Cardiac muscle cell (in vitro differentiated cells and primary cell): ENCODE data around the gene SCN3B. TPM values are rescaled to one million over a fixed set of nuclear protein-coding genes. Genes with fewer than 3 reads are reported as not detected.

Experiments used
- DNase-seq, 2 donors: peaks; one replicate each; pipeline versions ENCODE4 v3.0.0 to v3.0.0-alpha.2; 2010 to 2017; ENCODE audit warnings: low read depth in 1 of 2, low spot score in 1 of 2
- H3K27ac ChIP-seq: fragments of 200-600 bp; sonication (generic); 2 replicates; pipeline ENCODE4 v1.5.1; 2016
- H3K27me3 ChIP-seq: fragments of 200-600 bp; sonication (generic); 2 replicates; pipeline ENCODE4 v1.6.0; 2016; ENCODE audit warnings: control low read depth
- H3K36me3 ChIP-seq: fragments of 200-600 bp; sonication (generic); 2 replicates; pipeline ENCODE4 v1.5.1; 2016; ENCODE audit warnings: control low read depth
- H3K4me1 ChIP-seq: fragments of 200-600 bp; sonication (generic); 2 replicates; pipeline ENCODE4 v1.8.1; 2017; ENCODE audit warnings: low read depth, mild to moderate bottlenecking, mixed run types
- H3K4me3 ChIP-seq: fragments of 200-600 bp; sonication (generic); 2 replicates; pipeline ENCODE4 v1.5.1; 2016; ENCODE audit warnings: mild to moderate bottlenecking
- H3K9me3 ChIP-seq: fragments of 200-600 bp; sonication (generic); 2 replicates; pipeline ENCODE4 v1.5.1; 2017; ENCODE audit warnings: low read depth, mild to moderate bottlenecking, control low read depth
- polyA plus RNA-seq: library from polyadenylated mRNA; unstranded; fragments of >200 nt; fragmentation: Nextera tagmentation; extraction: Ambion mirVana; gene quantifications from 2 replicates; pipeline ENCODE4 v1.2.1, GENCODE V29; 2016
- total RNA-seq: library from RNA; depleted of rRNA; stranded (reverse); fragments of >200 nt; gene quantifications from 2 replicates; pipeline ENCODE4 v1.2.3, GENCODE V29; 2016
- TF ChIP-seq, protein P1 (sequence below): IDR thresholded peaks from 2 replicates; pipeline ENCODE4 v1.5.1; 2012; ENCODE audit warnings: low read depth, mild to moderate bottlenecking, low read length

The SCN3B gene
- total and polyA plus RNA-seq, 2 experiments from 2014 or later, result 0.12 to 0.77 TPM

- no peaks in the 10 kb centered on the region for H3K9me3 ChIP-seq
- H3K27me3 ChIP-seq, result no peaks in the 10 kb centered on the region
- H3K27ac ChIP-seq, result no peak overlapping the region
- TF ChIP-seq, protein P1, sequence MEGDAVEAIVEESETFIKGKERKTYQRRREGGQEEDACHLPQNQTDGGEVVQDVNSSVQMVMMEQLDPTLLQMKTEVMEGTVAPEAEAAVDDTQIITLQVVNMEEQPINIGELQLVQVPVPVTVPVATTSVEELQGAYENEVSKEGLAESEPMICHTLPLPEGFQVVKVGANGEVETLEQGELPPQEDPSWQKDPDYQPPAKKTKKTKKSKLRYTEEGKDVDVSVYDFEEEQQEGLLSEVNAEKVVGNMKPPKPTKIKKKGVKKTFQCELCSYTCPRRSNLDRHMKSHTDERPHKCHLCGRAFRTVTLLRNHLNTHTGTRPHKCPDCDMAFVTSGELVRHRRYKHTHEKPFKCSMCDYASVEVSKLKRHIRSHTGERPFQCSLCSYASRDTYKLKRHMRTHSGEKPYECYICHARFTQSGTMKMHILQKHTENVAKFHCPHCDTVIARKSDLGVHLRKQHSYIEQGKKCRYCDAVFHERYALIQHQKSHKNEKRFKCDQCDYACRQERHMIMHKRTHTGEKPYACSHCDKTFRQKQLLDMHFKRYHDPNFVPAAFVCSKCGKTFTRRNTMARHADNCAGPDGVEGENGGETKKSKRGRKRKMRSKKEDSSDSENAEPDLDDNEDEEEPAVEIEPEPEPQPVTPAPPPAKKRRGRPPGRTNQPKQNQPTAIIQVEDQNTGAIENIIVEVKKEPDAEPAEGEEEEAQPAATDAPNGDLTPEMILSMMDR, result no peak
- H3K36me3 ChIP-seq, result no peaks in the 10 kb centered on the region
- H3K4me3 ChIP-seq, result no peak overlapping the region
- no peak for DNase-seq
- H3K4me1 ChIP-seq, result no peaks in the 10 kb centered on the region
Measured at GRCh38 chr11:123696183-123696582, 41.8 kb upstream of the SCN3B start.

- Histone ChIP-seq H3K27me3 (no peaks in the 10 kb centered on the region), H3K4me1 (no peaks in the 10 kb centered on the region), H3K27ac (no peak overlapping the region), H3K9me3 (no peaks in the 10 kb centered on the region), H3K36me3 (no peaks in the 10 kb centered on the region), H3K4me3 (no peak overlapping the region)
- no peak for DNase-seq
- TF ChIP-seq, protein P1, result no peak
Measured at GRCh38 chr11:123695231-123695630, 40.8 kb upstream of the SCN3B start.

- no peak overlapping the region for H3K4me3 ChIP-seq
- no peak overlapping the region for H3K27ac ChIP-seq
- no peaks in the 10 kb centered on the region for H3K4me1 ChIP-seq
- H3K36me3 ChIP-seq, result no peaks in the 10 kb centered on the region
- TF ChIP-seq, protein P1, result no peak
- DNase-seq, result no peak
- no peaks in the 10 kb centered on the region for H3K27me3 ChIP-seq
- H3K9me3 ChIP-seq, result no peaks in the 10 kb centered on the region
Measured at GRCh38 chr11:123694551-123694950, 40.1 kb upstream of the SCN3B start.

- no peak for DNase-seq
- no peak overlapping the region for H3K27ac ChIP-seq
- H3K4me1 ChIP-seq, result no peaks in the 10 kb centered on the region
- no peaks in the 10 kb centered on the region for H3K27me3 ChIP-seq
- no peaks in the 10 kb centered on the region for H3K36me3 ChIP-seq
- no peaks in the 10 kb centered on the region for H3K9me3 ChIP-seq
- TF ChIP-seq, protein P1, result no peak
- no peak overlapping the region for H3K4me3 ChIP-seq
Measured at GRCh38 chr11:123692961-123693360, 38.5 kb upstream of the SCN3B start.

- H3K36me3 ChIP-seq, result no peaks in the 10 kb centered on the region
- H3K4me3 ChIP-seq, result no peak overlapping the region
- no peaks in the 10 kb centered on the region for H3K27me3 ChIP-seq
- H3K4me1 ChIP-seq, result no peaks in the 10 kb centered on the region
- H3K9me3 ChIP-seq, result no peaks in the 10 kb centered on the region
- no peak overlapping the region for H3K27ac ChIP-seq
- TF ChIP-seq, protein P1, result no peak
- DNase-seq, result peak in 1 of 2 donors; percentile 55
Measured at GRCh38 chr11:123690485-123690884, 36.1 kb upstream of the SCN3B start.

DNA sequence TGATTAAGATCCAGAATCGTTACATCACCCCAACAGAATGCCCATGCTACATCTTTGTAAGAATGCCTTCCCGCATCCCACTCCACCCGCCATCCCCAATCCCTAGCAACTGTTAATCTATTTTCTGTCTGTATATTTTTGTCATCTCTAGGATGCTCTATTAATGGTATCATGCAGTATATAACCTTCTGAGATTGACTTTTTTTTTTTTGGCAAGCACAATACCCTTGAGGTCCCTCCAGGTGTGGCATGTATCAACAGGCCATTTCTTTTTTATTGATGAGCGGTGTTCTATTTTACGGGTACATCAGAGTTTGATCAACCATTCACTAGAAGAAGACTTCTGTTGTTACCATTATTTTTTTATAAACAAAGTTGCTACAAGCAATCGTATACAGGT lies 30.2 kb upstream of the SCN3B start:
- H3K4me3 ChIP-seq, result no peak overlapping the region
- TF ChIP-seq, protein P1, result no peak
- no peak overlapping the region for H3K27ac ChIP-seq
- H3K9me3 ChIP-seq, result no peaks in the 10 kb centered on the region
- H3K36me3 ChIP-seq, result no peaks in the 10 kb centered on the region
- no peaks in the 10 kb centered on the region for H3K27me3 ChIP-seq
- no peak for DNase-seq
- no peaks in the 10 kb centered on the region for H3K4me1 ChIP-seq
